Stimulated activated naive CD8-positive, alpha-beta T cell treated with anti-CD3 and anti-CD28 coated beads, Interleukin-15, amount 100 ng/mL, for 72 hours (primary cell): ENCODE data around the gene SERPINA1.

ENCODE experiments used
- ATAC-seq: fragments of 150-1000 bp; cut with Tn5 transposase; 2 replicates; pipeline ENCODE4 v1.10.0; 2021; ENCODE audit warnings: mild to moderate bottlenecking, moderate library complexity
- DNase-seq, 2 donors: peaks; one replicate each; pipeline ENCODE4 v3.0.0; 2021 to 2022
- H3K27ac Mint-ChIP-seq, 2 donors: one replicate each; pipeline ENCODE4 v1.8.0; 2022; ENCODE audit warnings: mild to moderate bottlenecking in 2 of 2, mixed read lengths in 2 of 2, moderate library complexity in 2 of 2
- H3K27me3 Mint-ChIP-seq: one replicate; pipeline ENCODE4 v1.8.0; 2022; ENCODE audit warnings: mixed read lengths
- H3K4me1 Mint-ChIP-seq: one replicate; pipeline ENCODE4 v1.8.0; 2022; ENCODE audit warnings: mild to moderate bottlenecking, mixed read lengths
- H3K4me3 Mint-ChIP-seq, 2 donors: one replicate each; pipeline ENCODE4 v1.8.0; 2022; ENCODE audit warnings: mild to moderate bottlenecking in 2 of 2, mixed read lengths in 2 of 2, moderate library complexity in 1 of 2
- H3K9me3 Mint-ChIP-seq, 2 donors: one replicate each; pipeline ENCODE4 v1.8.0; 2022; ENCODE audit warnings: mixed read lengths in 2 of 2

The SERPINA1 gene

DNA sequence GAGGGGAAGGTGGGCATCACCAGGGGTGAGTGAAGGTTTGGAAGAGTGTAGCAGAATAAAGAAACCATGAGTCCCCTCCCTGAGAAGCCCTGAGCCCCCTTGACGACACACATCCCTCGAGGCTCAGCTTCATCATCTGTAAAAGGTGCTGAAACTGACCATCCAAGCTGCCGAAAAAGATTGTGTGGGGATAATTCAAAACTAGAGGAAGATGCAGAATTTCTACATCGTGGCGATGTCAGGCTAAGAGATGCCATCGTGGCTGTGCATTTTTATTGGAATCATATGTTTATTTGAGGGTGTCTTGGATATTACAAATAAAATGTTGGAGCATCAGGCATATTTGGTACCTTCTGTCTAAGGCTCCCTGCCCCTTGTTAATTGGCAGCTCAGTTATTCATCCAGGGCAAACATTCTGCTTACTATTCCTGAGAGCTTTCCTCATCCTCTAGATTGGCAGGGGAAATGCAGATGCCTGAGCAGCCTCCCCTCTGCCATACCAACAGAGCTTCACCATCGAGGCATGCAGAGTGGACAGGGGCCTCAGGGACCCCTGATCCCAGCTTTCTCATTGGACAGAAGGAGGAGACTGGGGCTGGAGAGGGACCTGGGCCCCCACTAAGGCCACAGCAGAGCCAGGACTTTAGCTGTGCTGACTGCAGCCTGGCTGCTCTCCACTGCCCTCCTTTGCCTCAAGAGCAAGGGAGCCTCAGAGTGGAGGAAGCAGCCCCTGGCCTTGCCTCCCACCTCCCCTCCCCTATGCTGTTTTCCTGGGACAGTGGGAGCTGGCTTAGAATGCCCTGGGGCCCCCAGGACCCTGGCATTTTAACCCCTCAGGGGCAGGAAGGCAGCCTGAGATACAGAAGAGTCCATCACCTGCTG lies 7.0 kb downstream of the SERPINA1 start:
- Mint-ChIP-seq H3K27ac (peak overlapping the region; percentile 97 to 99), H3K27me3 (peaks cover 24% of the 10 kb centered on the region)

DNA sequence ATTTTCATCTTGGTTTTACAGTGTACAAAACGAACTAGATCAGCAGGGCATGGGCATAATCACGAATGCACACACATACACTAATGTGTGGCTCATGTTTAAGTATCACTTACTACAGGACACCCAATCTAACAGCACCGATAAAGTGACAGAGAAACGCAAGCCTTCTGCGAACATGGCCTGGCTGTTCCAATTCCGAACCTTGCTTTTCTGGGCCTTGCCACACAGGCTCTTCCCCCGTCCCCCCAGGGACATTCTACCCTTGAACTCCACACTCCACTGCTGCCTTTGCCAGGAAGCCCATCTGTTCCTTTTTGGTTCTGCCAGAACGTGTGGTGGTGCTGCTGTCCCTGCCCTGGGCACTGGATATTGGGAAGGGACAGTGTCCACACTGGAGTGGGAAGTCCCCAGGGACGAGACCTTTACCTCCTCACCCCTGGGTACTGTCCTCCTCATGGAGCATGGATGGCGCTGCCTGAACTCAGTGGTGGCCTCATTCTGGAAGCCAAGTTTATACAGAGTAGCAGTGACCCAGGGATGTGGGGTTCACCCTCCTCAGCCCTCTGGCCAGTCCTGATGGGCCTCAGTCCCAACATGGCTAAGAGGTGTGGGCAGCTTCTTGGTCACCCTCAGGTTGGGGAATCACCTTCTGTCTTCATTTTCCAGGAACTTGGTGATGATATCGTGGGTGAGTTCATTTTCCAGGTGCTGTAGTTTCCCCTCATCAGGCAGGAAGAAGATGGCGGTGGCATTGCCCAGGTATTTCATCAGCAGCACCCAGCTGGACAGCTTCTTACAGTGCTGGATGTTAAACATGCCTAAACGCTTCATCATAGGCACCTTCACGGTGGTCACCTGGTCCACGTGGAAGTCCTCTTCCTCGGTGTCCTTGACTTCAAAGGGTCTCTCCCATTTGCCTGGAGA lies 7.9 kb downstream of the SERPINA1 start:
- peak overlapping the region; percentile 97 to 99 for H3K27ac Mint-ChIP-seq
- peak overlapping the region; percentile 22 to 33 for H3K4me3 Mint-ChIP-seq
- H3K27me3 Mint-ChIP-seq = peaks cover 28% of the 10 kb centered on the region
- ATAC-seq (peak; percentile 81), DNase-seq (peak in 1 of 2 donors; percentile 66)
- H3K9me3 Mint-ChIP-seq = no peaks in the 10 kb centered on the region
- H3K4me1 Mint-ChIP-seq = peaks cover 26% of the 10 kb centered on the region

More for the DNA sequence above, 7.0 kb downstream of the SERPINA1 start:
- Mint-ChIP-seq H3K9me3 (no peaks in the 10 kb centered on the region), H3K4me1 (peaks cover 26% of the 10 kb centered on the region), H3K4me3 (peak overlapping the region in 1 of 2 donors; percentile 33)
- ATAC-seq (no peak), DNase-seq (no peak)

DNA sequence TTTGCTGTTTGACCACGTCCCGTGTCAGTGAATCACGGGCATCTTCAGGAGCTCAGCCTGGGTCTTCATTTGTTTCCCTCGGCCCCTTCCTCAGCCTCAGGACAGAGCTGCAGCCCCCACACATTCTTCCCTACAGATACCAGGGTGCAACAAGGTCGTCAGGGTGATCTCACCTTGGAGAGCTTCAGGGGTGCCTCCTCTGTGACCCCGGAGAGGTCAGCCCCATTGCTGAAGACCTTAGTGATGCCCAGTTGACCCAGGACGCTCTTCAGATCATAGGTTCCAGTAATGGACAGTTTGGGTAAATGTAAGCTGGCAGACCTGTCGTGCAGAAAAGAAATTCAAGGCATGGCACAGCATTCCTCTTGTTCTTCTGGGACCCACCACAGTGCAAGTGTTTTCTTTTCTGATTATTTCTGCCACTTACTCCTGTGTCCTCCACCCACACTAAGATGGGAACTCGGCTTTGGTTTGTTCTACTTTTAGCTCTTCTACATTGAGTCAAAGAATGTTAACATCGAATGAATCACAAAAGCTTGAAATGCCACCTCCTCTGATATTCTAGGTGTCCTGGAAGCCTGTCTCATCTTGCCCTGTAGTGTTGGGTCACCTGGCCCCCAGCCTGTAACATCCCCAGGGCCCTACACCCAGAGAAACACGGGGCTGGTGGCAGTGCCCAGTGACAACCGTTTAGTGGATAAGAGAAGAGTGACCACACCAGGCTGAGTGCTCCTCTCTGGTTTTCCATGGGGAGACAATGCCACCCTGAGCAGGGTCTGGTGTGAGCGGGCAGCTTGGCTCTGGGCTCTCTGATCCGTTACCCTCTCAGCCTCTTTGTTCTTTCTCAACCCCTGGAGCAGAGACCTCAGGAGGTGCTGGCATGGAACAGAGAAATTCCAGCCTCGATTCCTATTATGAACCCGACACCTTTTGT lies 8.8 kb downstream of the SERPINA1 start:
- Mint-ChIP-seq H3K9me3 (no peaks in the 10 kb centered on the region), H3K4me1 (peaks cover 26% of the 10 kb centered on the region), H3K27me3 (peaks cover 28% of the 10 kb centered on the region), H3K27ac (peak overlapping the region; percentile 97 to 99), H3K4me3 (no peak overlapping the region)
- DNase-seq (no peak), ATAC-seq (no peak)

DNA sequence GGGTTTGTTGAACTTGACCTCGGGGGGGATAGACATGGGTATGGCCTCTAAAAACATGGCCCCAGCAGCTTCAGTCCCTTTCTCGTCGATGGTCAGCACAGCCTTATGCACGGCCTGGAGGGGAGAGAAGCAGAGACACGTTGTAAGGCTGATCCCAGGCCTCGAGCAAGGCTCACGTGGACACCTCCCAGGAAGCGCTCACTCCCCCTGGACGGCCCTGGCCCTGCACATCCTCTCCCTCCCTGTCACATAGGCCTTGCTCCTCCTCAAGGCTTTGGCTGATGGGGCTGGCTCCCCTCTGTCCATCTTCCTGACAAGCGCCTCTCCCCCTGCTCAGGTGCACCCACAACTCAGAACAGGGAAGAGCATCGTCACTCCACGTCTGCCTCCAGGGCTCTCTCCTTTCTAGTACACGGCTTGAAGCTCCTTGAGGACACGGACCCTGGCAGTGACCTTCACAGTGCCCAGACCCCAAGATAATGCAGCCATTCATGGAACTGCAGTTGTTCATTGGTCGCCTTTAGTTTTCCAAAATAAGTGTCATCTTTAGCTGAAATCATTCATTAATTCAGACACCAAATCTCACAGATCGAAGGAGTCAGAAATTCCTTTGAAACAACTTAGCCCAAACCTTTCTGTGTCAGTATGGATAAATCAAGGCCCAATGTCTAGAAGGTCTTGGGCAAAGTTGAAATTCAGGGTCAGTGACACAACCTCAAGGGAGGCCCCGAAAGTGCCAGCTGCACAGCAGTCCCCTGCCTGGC lies 9.7 kb downstream of the SERPINA1 start:
- Mint-ChIP-seq H3K27ac (peak overlapping the region; percentile 36 to 91), H3K9me3 (no peaks in the 10 kb centered on the region)
- no peak for ATAC-seq

DNA sequence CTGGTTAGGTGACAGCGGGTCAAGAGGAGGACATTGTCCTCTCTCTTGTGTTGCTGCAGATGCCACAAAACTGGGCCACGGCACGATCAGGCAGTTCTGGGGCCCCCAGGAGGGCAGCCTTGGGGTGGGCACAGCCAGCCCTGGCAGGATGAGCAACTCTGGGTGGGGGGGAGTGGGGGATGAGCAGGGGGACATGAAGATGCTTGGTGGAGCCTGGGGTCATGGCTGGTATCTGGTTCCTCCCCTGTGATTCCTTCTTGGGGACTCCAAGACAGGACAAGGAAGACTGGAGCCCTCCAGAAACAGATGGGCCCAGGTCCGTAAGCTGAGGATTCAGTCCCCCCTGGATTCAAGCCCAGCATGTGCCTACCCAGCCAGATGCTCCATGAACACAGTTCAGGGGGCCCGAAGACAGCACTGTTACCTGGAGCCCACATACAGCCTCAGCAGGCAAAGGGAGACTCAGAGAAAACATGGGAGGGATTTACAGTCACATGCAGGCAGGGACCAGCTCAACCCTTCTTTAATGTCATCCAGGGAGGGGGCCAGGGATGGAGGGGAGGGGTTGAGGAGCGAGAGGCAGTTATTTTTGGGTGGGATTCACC lies 10.4 kb downstream of the SERPINA1 start:
- Mint-ChIP-seq H3K4me3 (no peak overlapping the region), H3K27me3 (peaks cover 38% of the 10 kb centered on the region), H3K9me3 (no peaks in the 10 kb centered on the region), H3K27ac (no peak overlapping the region), H3K4me1 (peaks cover 26% of the 10 kb centered on the region)
- DNase-seq = no peak
- no peak for ATAC-seq

More for the DNA sequence above, 9.7 kb downstream of the SERPINA1 start:
- Mint-ChIP-seq H3K4me3 (no peak overlapping the region), H3K27me3 (peaks cover 36% of the 10 kb centered on the region), H3K4me1 (peaks cover 26% of the 10 kb centered on the region)
- DNase-seq = no peak

DNA sequence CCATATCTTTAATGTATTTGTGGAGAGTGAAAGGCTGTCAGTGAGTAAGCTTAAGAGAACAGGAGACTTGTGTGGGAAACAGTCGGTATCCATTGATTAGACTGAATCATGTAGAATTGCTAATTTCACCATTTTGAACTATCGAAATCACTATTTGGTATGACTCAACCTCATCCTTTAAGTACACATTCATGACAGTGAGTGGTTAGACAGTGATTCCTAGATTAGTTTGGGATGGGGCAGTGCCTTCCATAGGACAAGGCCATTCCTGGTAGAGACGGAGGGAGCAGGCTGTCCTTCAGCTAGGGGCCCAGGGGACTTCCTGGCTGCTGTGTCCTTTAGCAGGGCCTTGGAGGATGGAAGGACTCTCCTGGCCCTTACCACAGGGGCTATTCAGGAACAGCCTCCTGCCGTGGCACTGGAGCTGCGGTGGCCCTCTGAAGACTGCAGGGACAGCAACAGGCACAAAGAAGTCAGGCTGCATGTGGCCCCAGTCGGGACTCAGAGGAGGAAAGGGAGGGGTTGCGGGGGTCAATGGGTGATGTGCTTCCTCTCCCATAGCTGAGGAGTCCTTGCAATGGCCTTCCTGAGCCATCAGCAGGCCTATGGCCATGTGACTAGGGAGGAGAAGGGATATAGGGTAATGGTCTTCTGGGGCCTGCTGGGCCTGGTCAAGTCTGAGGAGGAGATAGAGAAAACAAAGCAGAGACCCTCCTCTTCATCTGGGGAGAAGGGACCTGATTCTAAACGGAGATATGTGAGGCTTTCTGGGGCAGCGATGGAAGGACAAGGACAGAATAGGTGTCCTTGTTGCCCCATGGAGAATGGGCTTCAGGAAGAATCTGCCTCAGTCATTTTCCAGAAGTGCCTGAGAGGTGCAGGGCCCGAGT lies 11.2 kb downstream of the SERPINA1 start:
- Mint-ChIP-seq H3K9me3 (no peaks in the 10 kb centered on the region), H3K4me1 (peaks cover 26% of the 10 kb centered on the region), H3K27me3 (peaks cover 38% of the 10 kb centered on the region), H3K4me3 (no peak overlapping the region), H3K27ac (no peak overlapping the region)
- DNase-seq (no peak), ATAC-seq (no peak)

DNA sequence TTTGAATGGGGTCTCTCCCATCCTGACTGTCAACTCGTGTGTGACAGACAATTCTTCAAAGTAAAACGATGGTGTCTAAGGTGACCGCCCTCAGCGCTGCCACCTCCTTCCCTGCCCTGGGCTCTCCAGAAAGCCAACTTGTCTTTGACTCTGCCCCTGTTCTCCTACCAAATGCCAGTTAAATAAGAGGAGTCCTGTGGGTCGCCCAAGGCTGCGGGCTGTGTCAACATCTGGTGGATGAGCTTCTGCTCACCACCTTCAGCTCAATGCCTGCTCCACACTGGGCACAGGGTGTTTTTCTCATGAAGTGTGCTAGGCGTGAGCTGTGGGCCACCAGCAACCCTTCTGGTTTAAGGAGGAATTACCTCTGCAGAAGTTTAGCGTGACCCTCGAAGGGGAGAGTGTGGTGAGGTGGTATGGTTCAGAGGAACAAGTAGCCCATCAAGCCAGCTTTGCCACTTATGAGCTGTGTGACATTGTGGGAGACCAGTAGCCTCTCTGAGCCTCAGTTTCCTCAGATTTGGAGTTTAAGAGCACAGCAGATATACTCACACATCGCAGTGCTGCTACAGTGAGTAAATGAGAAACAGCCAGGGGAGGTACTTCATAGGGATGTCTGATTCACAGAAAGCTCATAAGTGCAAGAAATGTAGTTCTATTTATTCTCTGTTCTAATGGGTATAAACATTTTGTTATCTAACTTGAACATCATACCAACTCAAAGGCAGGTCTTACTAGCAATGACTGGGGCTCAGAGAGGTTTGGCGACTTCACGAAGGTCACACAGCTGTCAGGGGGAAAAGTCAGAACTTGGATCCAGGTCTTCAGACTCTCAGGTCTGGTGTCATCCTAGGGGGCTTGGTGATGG lies 12.1 kb downstream of the SERPINA1 start:
- H3K4me3 Mint-ChIP-seq = no peak overlapping the region
- peaks cover 38% of the 10 kb centered on the region for H3K27me3 Mint-ChIP-seq
- H3K9me3 Mint-ChIP-seq = no peaks in the 10 kb centered on the region
- no peak for DNase-seq
- ATAC-seq = no peak
- peaks cover 20% of the 10 kb centered on the region for H3K4me1 Mint-ChIP-seq
- peak overlapping the region in 1 of 2 donors; percentile 11 for H3K27ac Mint-ChIP-seq

DNA sequence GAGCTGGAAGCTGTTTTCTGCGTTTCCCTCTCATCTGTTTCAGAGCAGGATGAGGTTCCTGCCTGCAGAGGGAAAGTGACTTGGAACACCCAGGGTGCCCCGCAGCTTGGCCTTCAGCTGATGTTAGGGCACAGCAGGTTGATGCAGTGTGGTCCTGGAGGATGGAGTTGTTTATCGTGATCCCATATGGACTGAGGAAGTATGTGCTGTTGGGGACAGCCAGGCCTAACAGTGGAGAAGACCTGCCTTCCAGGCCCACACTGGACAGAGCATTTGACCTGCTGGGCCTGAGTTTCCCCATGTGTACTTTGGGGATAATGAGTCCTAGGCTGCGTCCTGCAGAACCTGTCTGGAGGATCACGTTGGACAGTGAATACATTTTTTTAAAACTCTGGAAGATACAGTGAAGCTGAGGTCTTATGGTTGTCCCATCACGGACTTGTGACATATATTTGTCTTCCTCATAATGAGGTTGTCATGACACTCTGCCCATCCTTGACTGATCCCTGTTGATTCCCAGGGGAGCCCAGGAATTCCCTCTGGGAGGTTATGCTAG lies 12.8 kb downstream of the SERPINA1 start:
- no peak for ATAC-seq
- Mint-ChIP-seq H3K27ac (no peak overlapping the region), H3K4me1 (peaks cover 14% of the 10 kb centered on the region), H3K4me3 (no peak overlapping the region), H3K27me3 (peaks cover 38% of the 10 kb centered on the region), H3K9me3 (no peaks in the 10 kb centered on the region)
- DNase-seq = no peak

DNA sequence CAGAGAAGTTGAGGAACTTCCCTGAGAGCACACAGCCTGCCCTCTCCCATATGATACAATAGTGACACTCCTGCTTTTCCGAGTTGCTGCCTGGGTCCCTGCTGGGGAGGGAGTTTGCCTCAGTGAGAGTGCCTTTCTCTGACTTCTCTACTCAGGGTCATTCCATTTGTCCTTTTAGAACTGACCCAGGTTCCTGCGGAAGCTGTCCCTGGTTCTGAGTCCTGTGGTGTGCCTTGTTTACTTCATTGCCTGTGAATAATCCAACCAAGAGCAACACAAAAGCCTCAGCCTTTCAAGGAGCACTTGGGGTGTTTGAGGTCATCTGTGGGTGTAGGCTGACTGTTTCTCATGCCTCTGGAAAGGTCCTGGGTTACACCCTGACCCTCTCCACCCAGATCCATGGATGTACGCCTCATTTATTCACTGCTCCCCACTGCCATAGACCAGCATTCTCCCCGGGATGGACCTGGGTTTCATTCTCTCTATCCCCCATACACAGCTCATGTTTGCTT lies 13.6 kb downstream of the SERPINA1 start:
- peaks cover 38% of the 10 kb centered on the region for H3K27me3 Mint-ChIP-seq
- no peak overlapping the region for H3K27ac Mint-ChIP-seq
- H3K4me1 Mint-ChIP-seq = peaks cover 6% of the 10 kb centered on the region
- H3K4me3 Mint-ChIP-seq = no peak overlapping the region
- DNase-seq (no peak), ATAC-seq (no peak)
- no peaks in the 10 kb centered on the region for H3K9me3 Mint-ChIP-seq

DNA sequence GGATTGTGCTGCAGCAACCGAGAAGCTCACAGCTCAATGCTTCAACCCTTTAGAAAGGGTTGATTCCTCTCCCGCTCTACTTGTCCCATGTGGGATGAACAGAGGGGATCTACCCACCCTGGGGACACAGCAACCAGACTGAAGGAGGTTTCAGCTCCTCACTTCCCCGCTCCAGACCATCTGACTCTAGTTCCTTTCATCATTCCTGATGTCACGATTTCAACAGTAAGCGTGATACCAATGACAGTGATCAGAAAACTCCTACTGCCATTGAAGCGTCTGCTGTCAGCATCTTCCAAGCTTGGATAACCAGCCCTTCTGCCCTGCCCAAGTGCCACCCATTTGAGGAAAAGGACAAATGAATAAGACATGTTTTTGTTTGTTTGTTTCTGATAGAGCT lies 14.3 kb downstream of the SERPINA1 start:
- H3K4me3 Mint-ChIP-seq = no peak overlapping the region
- ATAC-seq (no peak), DNase-seq (no peak)
- no peaks in the 10 kb centered on the region for H3K4me1 Mint-ChIP-seq
- peaks cover 32% of the 10 kb centered on the region for H3K27me3 Mint-ChIP-seq
- no peaks in the 10 kb centered on the region for H3K9me3 Mint-ChIP-seq
- peak overlapping the region in 1 of 2 donors; percentile 28 for H3K27ac Mint-ChIP-seq

DNA sequence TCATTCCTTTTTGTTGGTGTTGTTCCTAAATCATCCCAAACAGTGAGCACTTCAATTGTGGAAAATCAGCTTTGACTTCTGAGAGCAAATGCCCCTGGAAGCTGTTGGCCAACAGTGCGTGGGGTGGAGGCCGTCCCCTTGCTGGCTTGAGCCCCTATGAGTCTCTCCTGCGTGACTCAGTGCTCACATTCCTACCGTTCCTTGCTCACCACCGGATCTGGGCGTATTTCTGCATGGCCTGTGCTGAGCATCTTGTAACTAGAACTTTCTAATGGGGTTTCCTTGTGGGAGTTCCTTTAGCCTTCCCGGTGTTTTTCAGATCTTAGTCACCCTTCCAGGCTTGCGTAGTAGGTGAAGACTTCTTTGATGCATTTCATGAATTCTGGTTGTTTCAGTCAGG lies 14.7 kb downstream of the SERPINA1 start:
- no peaks in the 10 kb centered on the region for H3K9me3 Mint-ChIP-seq
- H3K4me3 Mint-ChIP-seq = no peak overlapping the region
- ATAC-seq (no peak), DNase-seq (no peak)
- H3K27ac Mint-ChIP-seq = no peak overlapping the region
- peaks cover 33% of the 10 kb centered on the region for H3K27me3 Mint-ChIP-seq
- no peaks in the 10 kb centered on the region for H3K4me1 Mint-ChIP-seq

DNA sequence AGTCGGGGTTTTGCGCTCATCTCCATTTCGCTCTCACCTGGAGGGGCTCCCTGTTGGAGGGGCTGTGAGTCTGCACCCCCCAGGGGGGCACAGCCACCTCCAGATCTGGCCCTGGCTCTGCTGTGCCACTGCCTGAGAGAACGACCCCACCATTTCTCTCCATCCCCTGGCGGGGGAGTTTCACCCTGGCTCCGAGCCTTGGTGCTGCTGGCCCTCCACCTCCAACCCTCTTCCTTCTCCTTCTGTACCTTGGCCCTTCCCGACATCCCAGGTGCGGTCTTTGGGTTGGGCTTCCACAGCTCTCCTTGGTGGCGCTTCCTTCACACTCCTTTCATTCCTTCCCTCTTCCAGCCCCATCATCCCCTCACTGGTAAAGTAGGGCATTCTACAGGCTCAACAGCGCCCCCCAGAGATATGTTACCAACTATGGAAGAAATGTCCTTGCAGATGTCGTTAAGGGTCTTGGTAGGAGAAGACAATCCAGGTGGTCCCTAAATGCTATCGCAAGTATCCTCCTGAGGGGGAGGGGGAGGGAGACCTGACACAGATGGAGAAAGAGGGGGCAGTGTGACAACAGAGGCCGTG lies 16.3 kb downstream of the SERPINA1 start:
- Mint-ChIP-seq H3K9me3 (no peaks in the 10 kb centered on the region), H3K27me3 (peaks cover 29% of the 10 kb centered on the region), H3K4me1 (no peaks in the 10 kb centered on the region), H3K4me3 (no peak overlapping the region), H3K27ac (peak overlapping the region in 1 of 2 donors; percentile 64)
- ATAC-seq (no peak), DNase-seq (no peak)
